ENCODE data around the gene TIGD4.

The TIGD4 gene

GRCh38 chr4:152780267-152780778 lies 793 bp upstream of the TIGD4 start:
- CTCF ChIA-PET, result interaction anchor here (1.3 to 1.5 kb wide), 2 partner anchors 12 to 308 kb away, joined by 3 to 5 read pairs; no protein-coding TSS in a partner anchor
- POLR2A ChIA-PET, result no interaction called here

GRCh38 chr4:152778656-152779512 lies 646 bp downstream of the TIGD4 start:
- Histone ChIP-seq H3K9me3 (ENCODE audit: control extremely low read depth in 1 of 5, control insufficient read depth in 4 of 5, insufficient read depth in 2 of 5, low read depth in 1 of 5, low read length in 4 of 5) (no peaks in the 10 kb centered on the region), H3K4me1 (ENCODE audit: control extremely low read depth in 1 of 4, control insufficient read depth in 4 of 4, insufficient read depth in 4 of 4, low read length in 3 of 4) (peaks cover 12 to 45% (median 36%) of the 10 kb centered on the region in 4 experiments), H3K27ac (ENCODE audit: insufficient read depth in 1 of 2, low read depth in 1 of 2, low read length in 2 of 2, poor library complexity in 1 of 2, severe bottlenecking in 2 of 2) (peak overlapping the region in 1 of 2 experiments; percentile 72), H3K36me3 (ENCODE audit: control insufficient read depth in 4 of 4, insufficient read depth in 4 of 4, low read length in 3 of 4) (peaks cover 0 to 2% (median 0%) of the 10 kb centered on the region in 4 experiments), H3K27me3 (replicated peaks in 2 of 5; ENCODE audit: control insufficient read depth in 4 of 5, insufficient read depth in 5 of 5, low read length in 4 of 5) (no peaks in the 10 kb centered on the region), H3K4me3 (ENCODE audit: control insufficient read depth in 1 of 7, extremely low read depth in 1 of 7, insufficient read depth in 4 of 7, low read depth in 2 of 7, low read length in 6 of 7) (peak overlapping the region; percentile 81 to 92 (median 91))
- WGBS (ENCODE audit: insufficient coverage), result 3% methylated on average over 21 of the region's 30 CpGs
- DNase-seq, result peak in 2 of 3 donors; percentile 36 to 53
- ChIA-PET CTCF (interaction anchor here (1.0 to 1.5 kb wide), 7 partner anchors 11 to 310 kb away, joined by 3 to 5 read pairs (median 3); no protein-coding TSS in a partner anchor), POLR2A (no interaction called here)

More at GRCh38 chr4:152780267-152780778, 793 bp upstream of the TIGD4 start:
- peaks cover 12 to 45% (median 36%) of the 10 kb centered on the region in 4 experiments for H3K4me1 ChIP-seq (ENCODE audit: control extremely low read depth in 1 of 4, control insufficient read depth in 4 of 4, insufficient read depth in 4 of 4, low read length in 3 of 4)
- H3K27ac ChIP-seq (ENCODE audit: insufficient read depth in 1 of 2, low read depth in 1 of 2, low read length in 2 of 2, poor library complexity in 1 of 2, severe bottlenecking in 2 of 2), result peak overlapping the region in 1 of 2 experiments; percentile 72
- no peaks in the 10 kb centered on the region for H3K9me3 ChIP-seq (ENCODE audit: control extremely low read depth in 1 of 5, control insufficient read depth in 4 of 5, insufficient read depth in 2 of 5, low read depth in 1 of 5, low read length in 4 of 5)
- DNase-seq, result peak in 1 of 3 donors; percentile 74
- 7% methylated on average over 11 of the region's 14 CpGs for WGBS (ENCODE audit: insufficient coverage)
- H3K36me3 ChIP-seq (ENCODE audit: control insufficient read depth in 4 of 4, insufficient read depth in 4 of 4, low read length in 3 of 4), result peaks cover 0 to 2% (median 0%) of the 10 kb centered on the region in 4 experiments
- no peaks in the 10 kb centered on the region for H3K27me3 ChIP-seq (replicated peaks in 2 of 5; ENCODE audit: control insufficient read depth in 4 of 5, insufficient read depth in 5 of 5, low read length in 4 of 5)
- peak overlapping the region; percentile 81 to 92 (median 91) for H3K4me3 ChIP-seq (ENCODE audit: control insufficient read depth in 1 of 7, extremely low read depth in 1 of 7, insufficient read depth in 4 of 7, low read depth in 2 of 7, low read length in 6 of 7)

- Histone ChIP-seq H3K4me1 (ENCODE audit: control extremely low read depth in 1 of 4, control insufficient read depth in 4 of 4, insufficient read depth in 4 of 4, low read length in 3 of 4) (peaks cover 12 to 41% (median 35%) of the 10 kb centered on the region in 4 experiments), H3K27ac (ENCODE audit: insufficient read depth in 1 of 2, low read depth in 1 of 2, low read length in 2 of 2, poor library complexity in 1 of 2, severe bottlenecking in 2 of 2) (no peak overlapping the region), H3K9me3 (ENCODE audit: control extremely low read depth in 1 of 5, control insufficient read depth in 4 of 5, insufficient read depth in 2 of 5, low read depth in 1 of 5, low read length in 4 of 5) (no peaks in the 10 kb centered on the region), H3K36me3 (ENCODE audit: control insufficient read depth in 4 of 4, insufficient read depth in 4 of 4, low read length in 3 of 4) (no peaks in the 10 kb centered on the region), H3K27me3 (replicated peaks in 2 of 5; ENCODE audit: control insufficient read depth in 4 of 5, insufficient read depth in 5 of 5, low read length in 4 of 5) (no peaks in the 10 kb centered on the region), H3K4me3 (ENCODE audit: control insufficient read depth in 1 of 7, extremely low read depth in 1 of 7, insufficient read depth in 4 of 7, low read depth in 2 of 7, low read length in 6 of 7) (no peak overlapping the region)
- CTCF ChIA-PET, result interaction anchor here (1.0 kb wide), 1 partner anchor 21 kb away, joined by 3 read pairs; no protein-coding TSS in a partner anchor
- DNase-seq, result no peak
- WGBS (ENCODE audit: insufficient coverage), result 100% methylated on average over 1 of the region's 1 CpG
- POLR2A ChIA-PET, result no interaction called here
Observed at GRCh38 chr4:152777488-152777887, 2.0 kb downstream of the TIGD4 start.

DNA sequence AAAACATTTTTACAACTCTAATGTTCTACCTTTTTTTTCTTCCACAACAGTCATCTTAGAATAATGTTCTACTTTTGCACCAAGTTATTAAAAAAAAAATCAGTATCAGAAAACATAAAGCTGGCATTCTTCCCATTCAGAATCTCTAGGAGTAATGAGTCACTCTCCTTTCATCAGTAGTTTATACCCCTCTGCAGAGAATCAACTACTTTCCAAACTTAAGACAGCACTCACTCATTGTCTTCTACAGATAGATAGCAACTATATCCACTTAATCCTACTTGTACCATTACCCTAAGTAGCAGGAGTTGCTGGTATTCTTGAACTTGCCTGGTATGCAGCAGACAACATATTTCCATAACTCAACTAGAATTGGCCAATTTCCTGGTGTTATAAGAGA lies 3.2 kb downstream of the TIGD4 start:
- Histone ChIP-seq H3K4me3 (ENCODE audit: control insufficient read depth in 1 of 7, extremely low read depth in 1 of 7, insufficient read depth in 4 of 7, low read depth in 2 of 7, low read length in 6 of 7) (no peak overlapping the region), H3K9me3 (ENCODE audit: control extremely low read depth in 1 of 5, control insufficient read depth in 4 of 5, insufficient read depth in 2 of 5, low read depth in 1 of 5, low read length in 4 of 5) (no peaks in the 10 kb centered on the region), H3K36me3 (ENCODE audit: control insufficient read depth in 4 of 4, insufficient read depth in 4 of 4, low read length in 3 of 4) (no peaks in the 10 kb centered on the region), H3K4me1 (ENCODE audit: control extremely low read depth in 1 of 4, control insufficient read depth in 4 of 4, insufficient read depth in 4 of 4, low read length in 3 of 4) (peaks cover 8 to 34% (median 26%) of the 10 kb centered on the region in 4 experiments), H3K27ac (ENCODE audit: insufficient read depth in 1 of 2, low read depth in 1 of 2, low read length in 2 of 2, poor library complexity in 1 of 2, severe bottlenecking in 2 of 2) (no peak overlapping the region), H3K27me3 (replicated peaks in 2 of 5; ENCODE audit: control insufficient read depth in 4 of 5, insufficient read depth in 5 of 5, low read length in 4 of 5) (no peaks in the 10 kb centered on the region)
- ChIA-PET POLR2A (no interaction called here), CTCF (no interaction called here)
- peak in 1 of 3 donors; percentile 2 for DNase-seq

DNA sequence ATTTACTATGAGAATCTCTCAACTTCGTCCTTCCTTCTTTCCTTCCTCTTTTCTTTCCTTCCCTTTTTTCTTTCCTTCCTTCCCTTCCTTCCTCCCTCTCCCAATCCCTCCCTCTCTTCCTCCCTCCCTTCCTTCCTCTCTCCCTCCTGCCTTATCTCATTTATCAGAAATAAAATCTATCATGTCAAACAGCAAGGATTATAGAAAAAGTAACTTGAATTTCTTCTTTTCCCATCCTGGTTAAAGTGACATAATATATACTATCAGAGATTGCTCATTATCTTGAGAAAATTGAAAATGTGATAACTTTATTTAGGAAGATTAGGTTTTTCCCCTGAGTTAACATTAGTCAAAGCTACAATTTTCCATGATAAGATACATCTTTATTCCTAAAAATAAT lies 5.6 kb downstream of the TIGD4 start:
- Histone ChIP-seq H3K27ac (ENCODE audit: insufficient read depth in 1 of 2, low read depth in 1 of 2, low read length in 2 of 2, poor library complexity in 1 of 2, severe bottlenecking in 2 of 2) (no peak overlapping the region), H3K27me3 (replicated peaks in 2 of 5; ENCODE audit: control insufficient read depth in 4 of 5, insufficient read depth in 5 of 5, low read length in 4 of 5) (no peaks in the 10 kb centered on the region), H3K4me3 (ENCODE audit: control insufficient read depth in 1 of 7, extremely low read depth in 1 of 7, insufficient read depth in 4 of 7, low read depth in 2 of 7, low read length in 6 of 7) (no peak overlapping the region), H3K4me1 (ENCODE audit: control extremely low read depth in 1 of 4, control insufficient read depth in 4 of 4, insufficient read depth in 4 of 4, low read length in 3 of 4) (peaks cover 3 to 11% (median 9%) of the 10 kb centered on the region in 4 experiments), H3K36me3 (ENCODE audit: control insufficient read depth in 4 of 4, insufficient read depth in 4 of 4, low read length in 3 of 4) (no peaks in the 10 kb centered on the region), H3K9me3 (ENCODE audit: control extremely low read depth in 1 of 5, control insufficient read depth in 4 of 5, insufficient read depth in 2 of 5, low read depth in 1 of 5, low read length in 4 of 5) (no peaks in the 10 kb centered on the region)
- ChIA-PET POLR2A (no interaction called here), CTCF (no interaction called here)
- 15% methylated on average over 1 of the region's 1 CpG for WGBS (ENCODE audit: insufficient coverage)
- DNase-seq, result no peak

DNA sequence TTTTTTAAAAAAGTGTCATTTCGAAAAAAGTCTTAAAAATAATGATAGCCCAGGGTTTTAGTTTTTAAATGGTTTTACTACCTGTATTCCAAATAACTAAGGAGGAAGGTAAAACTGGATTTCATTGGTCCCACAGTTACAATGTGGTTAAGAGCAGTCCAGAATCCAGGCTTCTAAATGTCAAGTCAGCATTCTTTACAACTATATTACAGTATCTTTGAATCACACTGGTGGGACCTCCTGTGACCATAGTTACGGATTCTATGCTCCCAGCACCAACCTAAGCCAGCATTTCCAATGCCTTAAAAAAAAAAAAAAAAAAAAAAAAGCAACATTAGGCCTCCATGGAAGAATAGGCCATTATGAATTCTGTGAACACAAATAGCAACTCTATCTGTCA lies 6.2 kb downstream of the TIGD4 start:
- Histone ChIP-seq H3K4me1 (ENCODE audit: control extremely low read depth in 1 of 4, control insufficient read depth in 4 of 4, insufficient read depth in 4 of 4, low read length in 3 of 4) (peaks cover 0 to 8% (median 4%) of the 10 kb centered on the region in 4 experiments), H3K9me3 (ENCODE audit: control extremely low read depth in 1 of 5, control insufficient read depth in 4 of 5, insufficient read depth in 2 of 5, low read depth in 1 of 5, low read length in 4 of 5) (no peaks in the 10 kb centered on the region), H3K36me3 (ENCODE audit: control insufficient read depth in 4 of 4, insufficient read depth in 4 of 4, low read length in 3 of 4) (no peaks in the 10 kb centered on the region), H3K27me3 (replicated peaks in 2 of 5; ENCODE audit: control insufficient read depth in 4 of 5, insufficient read depth in 5 of 5, low read length in 4 of 5) (no peaks in the 10 kb centered on the region), H3K27ac (ENCODE audit: insufficient read depth in 1 of 2, low read depth in 1 of 2, low read length in 2 of 2, poor library complexity in 1 of 2, severe bottlenecking in 2 of 2) (no peak overlapping the region), H3K4me3 (ENCODE audit: control insufficient read depth in 1 of 7, extremely low read depth in 1 of 7, insufficient read depth in 4 of 7, low read depth in 2 of 7, low read length in 6 of 7) (no peak overlapping the region)
- no peak for DNase-seq
- no CpG with 5 or more reads among the region's 2 CpGs for WGBS (ENCODE audit: insufficient coverage)
- ChIA-PET POLR2A (no interaction called here), CTCF (no interaction called here)

All from common myeloid progenitor, CD34-positive (primary cell).